Breast epithelium (tissue), 3 donors: Measurements from ENCODE around the gene MARK3.

ENCODE experiments used
- POLR2A ChIP-seq: fragments of 450-650 bp; IDR thresholded peaks from one replicate; pipeline ENCODE4 v1.6.1; 2016; ENCODE audit warnings: antibody characterized with exemption, mild to moderate bottlenecking, moderate library complexity
- TF ChIP-seq, protein P1 (sequence below), 3 donors: fragments of 450-650 bp; IDR thresholded peaks; one replicate each; pipeline ENCODE4 v1.5.1; 2016 to 2017; ENCODE audit warnings: antibody characterized with exemption in 3 of 3, mild to moderate bottlenecking in 3 of 3, moderate library complexity in 3 of 3

DNA sequence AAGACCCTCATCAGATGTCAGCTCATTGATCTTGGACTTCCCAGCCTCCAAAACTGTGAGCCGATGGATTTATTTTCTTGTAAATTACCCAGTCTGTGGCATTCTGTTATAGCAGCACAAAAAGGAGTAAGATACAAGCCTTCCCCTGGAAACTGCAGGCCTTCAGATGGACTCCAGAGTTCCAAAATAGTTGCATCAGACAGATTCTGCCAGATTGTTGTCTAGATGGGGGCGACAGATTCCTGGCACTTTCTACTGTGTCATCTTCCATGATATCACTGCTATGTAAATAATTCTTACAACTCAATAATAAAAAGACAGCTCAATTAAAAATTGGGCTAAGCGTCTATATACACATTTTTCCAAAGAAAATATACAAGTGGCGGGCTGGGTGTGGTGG, 17.2 kb upstream of the MARK3 start:
- TF ChIP-seq, protein P1, sequence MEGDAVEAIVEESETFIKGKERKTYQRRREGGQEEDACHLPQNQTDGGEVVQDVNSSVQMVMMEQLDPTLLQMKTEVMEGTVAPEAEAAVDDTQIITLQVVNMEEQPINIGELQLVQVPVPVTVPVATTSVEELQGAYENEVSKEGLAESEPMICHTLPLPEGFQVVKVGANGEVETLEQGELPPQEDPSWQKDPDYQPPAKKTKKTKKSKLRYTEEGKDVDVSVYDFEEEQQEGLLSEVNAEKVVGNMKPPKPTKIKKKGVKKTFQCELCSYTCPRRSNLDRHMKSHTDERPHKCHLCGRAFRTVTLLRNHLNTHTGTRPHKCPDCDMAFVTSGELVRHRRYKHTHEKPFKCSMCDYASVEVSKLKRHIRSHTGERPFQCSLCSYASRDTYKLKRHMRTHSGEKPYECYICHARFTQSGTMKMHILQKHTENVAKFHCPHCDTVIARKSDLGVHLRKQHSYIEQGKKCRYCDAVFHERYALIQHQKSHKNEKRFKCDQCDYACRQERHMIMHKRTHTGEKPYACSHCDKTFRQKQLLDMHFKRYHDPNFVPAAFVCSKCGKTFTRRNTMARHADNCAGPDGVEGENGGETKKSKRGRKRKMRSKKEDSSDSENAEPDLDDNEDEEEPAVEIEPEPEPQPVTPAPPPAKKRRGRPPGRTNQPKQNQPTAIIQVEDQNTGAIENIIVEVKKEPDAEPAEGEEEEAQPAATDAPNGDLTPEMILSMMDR (IDR thresholded peaks at IDR 0.05): no peak
- no peak for TF ChIP-seq POLR2A
